ELR (cell line): Measurements from ENCODE around the gene EFHD2.
"Not testable (repeated sequence)": the region's sequence is repeated elsewhere in the genome, so short reads cannot be mapped to it uniquely, and the experiment has no call there.

Experiments
- DNase-seq: peaks from one replicate; pipeline ENCODE4 v3.0.0-alpha.2; 2015; ENCODE audit warnings: low read depth

The EFHD2 gene

GRCh38 chr1:15409388-15410222 lies at the start of gene EFHD2:
EFHD2 (plus strand) TSS chr1:15409888; CDS start chr1:15409972, 84 bp downstream.
- peak; percentile 82 for DNase-seq

- DNase-seq = no peak
Observed at GRCh38 chr1:15360700-15361099, 49.0 kb upstream of the EFHD2 start.

GRCh38 chr1:15362096-15362736 lies 47.5 kb upstream of the EFHD2 start:
- DNase-seq = no peak

- no peak for DNase-seq
Observed at GRCh38 chr1:15362737-15363128, 47.0 kb upstream of the EFHD2 start.

GRCh38 chr1:15364740-15365139 lies 44.9 kb upstream of the EFHD2 start:
- no peak for DNase-seq

- no peak for DNase-seq
Observed at GRCh38 chr1:15368888-15369287, 40.8 kb upstream of the EFHD2 start.

- DNase-seq = no peak
Observed at GRCh38 chr1:15370268-15370667, 39.4 kb upstream of the EFHD2 start.

GRCh38 chr1:15370781-15371520 lies 38.7 kb upstream of the EFHD2 start:
- no peak for DNase-seq

- no peak for DNase-seq
Observed at GRCh38 chr1:15371610-15372545, 37.8 kb upstream of the EFHD2 start.

- no peak for DNase-seq
Observed at GRCh38 chr1:15378729-15379128, 31.0 kb upstream of the EFHD2 start.

- not testable (repeated sequence) for DNase-seq
Observed at GRCh38 chr1:15379151-15379550, 30.5 kb upstream of the EFHD2 start.

- DNase-seq = no peak
Observed at GRCh38 chr1:15380601-15381508, 28.8 kb upstream of the EFHD2 start.

GRCh38 chr1:15381805-15382204 lies 27.9 kb upstream of the EFHD2 start:
- DNase-seq = no peak

GRCh38 chr1:15382601-15383518 lies 26.8 kb upstream of the EFHD2 start:
- no peak for DNase-seq

GRCh38 chr1:15383810-15384209 lies 25.9 kb upstream of the EFHD2 start:
- DNase-seq = no peak

GRCh38 chr1:15384301-15384901 lies 25.3 kb upstream of the EFHD2 start:
- no peak for DNase-seq

- no peak for DNase-seq
Observed at GRCh38 chr1:15385420-15385819, 24.3 kb upstream of the EFHD2 start.

GRCh38 chr1:15386164-15386749 lies 23.4 kb upstream of the EFHD2 start:
- no peak for DNase-seq
